SK-N-SH (cell line): ENCODE results near the gene MGAM2. TPM values are rescaled to one million over a fixed set of nuclear protein-coding genes. Genes with fewer than 3 reads are reported as not detected.

Experiments used
- CTCF ChIA-PET: fragments of 300-600, 350-600 bp; formaldehyde crosslinking; extraction: SDS; loops from one replicate; lab custom pipeline; 2021; lab: Yijun Ruan, JAX
- POLR2A ChIA-PET: fragments of 350-600 bp; sonication (Branson Sonifier 250); formaldehyde crosslinking; extraction: SDS; loops from one replicate; lab custom pipeline; 2020; ENCODE audit warnings: antibody characterized with exemption, inconsistent platforms; lab: Yijun Ruan, JAX
- DNase-seq: peaks from one replicate; pipeline ENCODE4 v3.0.0; 2012
- H2AFZ ChIP-seq: fragments of 200-600 bp; sonication (generic); 2 replicates; pipeline ENCODE4 v1.8.1; 2016; ENCODE audit warnings: antibody characterized with exemption, mild to moderate bottlenecking, low read depth
- H3F3A ChIP-seq: fragments of 200-600 bp; sonication (generic); replicated peaks from 2 replicates; pipeline ENCODE3; 2016; ENCODE audit warnings: antibody characterized with exemption, mild to moderate bottlenecking; ENCODE audit not compliant: insufficient read depth
- H3K27ac ChIP-seq, 2 experiments: fragments of 200-500 bp in 1 of 2; fragments of 200-600 bp in 1 of 2; sonication (Bioruptor generic) in 1 of 2; sonication (generic), shearing (Covaris generic) in 1 of 2; 2 replicates each; pipeline versions ENCODE4 v1.5.1 to v1.6.1; 2014 to 2016; ENCODE audit warnings: low read depth in 2 of 2, inconsistent platforms in 1 of 2, low read length in 1 of 2, mild to moderate bottlenecking in 1 of 2, mixed read lengths in 1 of 2
- H3K27me3 ChIP-seq: fragments of 200-600 bp; sonication (generic), shearing (Covaris generic); 2 replicates; pipeline ENCODE4 v1.6.1; 2016; ENCODE audit warnings: mixed run types; ENCODE audit not compliant: insufficient read depth
- H3K36me3 ChIP-seq, 2 experiments: fragments of 200-500 bp in 1 of 2; fragments of 200-600 bp in 1 of 2; sonication (Bioruptor generic) in 1 of 2; sonication (generic) in 1 of 2; replicated peaks in 1 of 2; 2 replicates each; pipeline versions ENCODE3 to v1.5.1; 2014 to 2016; ENCODE audit warnings: low read length in 1 of 2, mild to moderate bottlenecking in 1 of 2; ENCODE audit not compliant: insufficient read depth in 2 of 2, control insufficient read depth in 1 of 2
- H3K4me1 ChIP-seq, 2 experiments: fragments of 200-500 bp in 1 of 2; fragments of 200-600 bp in 1 of 2; sonication (Bioruptor generic) in 1 of 2; sonication (generic), shearing (Covaris generic) in 1 of 2; 2 replicates each; pipeline versions ENCODE4 v1.5.1 to v1.6.1; 2014 to 2016; ENCODE audit warnings: low read depth in 1 of 2, low read length in 1 of 2, mixed run types in 1 of 2; ENCODE audit not compliant: insufficient read depth in 2 of 2, control insufficient read depth in 1 of 2
- H3K4me2 ChIP-seq: fragments of 200-600 bp; sonication (generic), shearing (Covaris generic); 2 replicates; pipeline ENCODE4 v1.6.1; 2017; ENCODE audit warnings: mixed run types
- H3K4me3 ChIP-seq, 2 experiments: fragments of 200-500 bp in 1 of 2; fragments of 200-600 bp in 1 of 2; sonication (Bioruptor generic) in 1 of 2; sonication (generic), shearing (Covaris generic) in 1 of 2; 2 replicates each; pipeline versions ENCODE4 v1.5.1 to v1.8.1; 2014 to 2016; ENCODE audit warnings: low read depth in 2 of 2, inconsistent platforms in 1 of 2, low read length in 1 of 2, mild to moderate bottlenecking in 1 of 2, mixed read lengths in 1 of 2, moderate library complexity in 1 of 2
- H3K79me2 ChIP-seq: fragments of 200-600 bp; sonication (generic); 2 replicates; pipeline ENCODE4 v1.8.1; 2017; ENCODE audit warnings: mild to moderate bottlenecking; ENCODE audit not compliant: insufficient read depth
- H3K9ac ChIP-seq: fragments of 200-600 bp; sonication (generic); 2 replicates; pipeline ENCODE4 v1.6.1; 2017; ENCODE audit warnings: mixed run types
- H3K9me2 ChIP-seq: fragments of 200-600 bp; sonication (generic); 2 replicates; pipeline ENCODE4 v1.6.1; 2017; ENCODE audit warnings: mixed run types
- H3K9me3 ChIP-seq: fragments of 200-600 bp; sonication (generic); 2 replicates; pipeline ENCODE4 v1.6.1; 2017; ENCODE audit warnings: mixed run types, mild to moderate bottlenecking, moderate library complexity
- H4K20me1 ChIP-seq: fragments of 200-600 bp; sonication (generic); 2 replicates; pipeline ENCODE4 v1.6.1; 2017; ENCODE audit warnings: mild to moderate bottlenecking, mixed run types; ENCODE audit not compliant: insufficient read depth
- CHD2 ChIP-seq: fragments of 150-350 bp; IDR thresholded peaks from 2 replicates; pipeline ENCODE4 v1.6.1; 2018; ENCODE audit warnings: low read length; ENCODE audit not compliant: partially characterized antibody
- EP300 ChIP-seq, 2 experiments: IDR thresholded peaks; 2 replicates each; pipeline versions ENCODE4 v1.4.0 to v1.6.1; 2012; ENCODE audit warnings: borderline replicate concordance in 1 of 2, low read depth in 1 of 2, low read length in 1 of 2
- GABPA ChIP-seq: IDR thresholded peaks from 2 replicates; pipeline ENCODE4 v1.4.0; 2012; ENCODE audit warnings: low read depth, mild to moderate bottlenecking
- GATA2 ChIP-seq: sonication (generic); formaldehyde crosslinking; IDR thresholded peaks from 2 replicates; pipeline ENCODE4 v1.5.0; 2020; ENCODE audit warnings: mild to moderate bottlenecking, missing genetic modification reagents
- JUND ChIP-seq: IDR thresholded peaks from 2 replicates; pipeline ENCODE4 v1.4.0; 2012
- MXI1 ChIP-seq: IDR thresholded peaks from 2 replicates; pipeline ENCODE4 v1.6.1; 2012; ENCODE audit warnings: mild to moderate bottlenecking, low read depth, low read length, improper control_type of control experiment
- RCOR1 ChIP-seq: fragments of 150-350 bp; IDR thresholded peaks from 2 replicates; pipeline ENCODE4 v1.6.1; 2017; ENCODE audit warnings: antibody characterized with exemption, low read length
- REST ChIP-seq: IDR thresholded peaks from 2 replicates; pipeline ENCODE4 v1.6.1; 2012; ENCODE audit warnings: mild to moderate bottlenecking, low read depth, low read length, moderate library complexity
- RXRA ChIP-seq: IDR thresholded peaks from 2 replicates; pipeline ENCODE4 v1.4.0; 2012; ENCODE audit warnings: low read depth, mild to moderate bottlenecking, borderline replicate concordance
- SMC3 ChIP-seq: IDR thresholded peaks from 2 replicates; pipeline ENCODE4 v1.6.1; 2012; ENCODE audit warnings: low read depth, low read length, improper control_type of control experiment
- TAF1 ChIP-seq: IDR thresholded peaks from 2 replicates; pipeline ENCODE4 v1.6.1; 2012; ENCODE audit warnings: low read depth, mild to moderate bottlenecking, low read length, moderate library complexity, borderline replicate concordance
- TEAD4 ChIP-seq: IDR thresholded peaks from 2 replicates; pipeline ENCODE4 v1.4.0; 2012; ENCODE audit warnings: mild to moderate bottlenecking, borderline replicate concordance; ENCODE audit not compliant: insufficient read depth
- ZBTB33 ChIP-seq: IDR thresholded peaks from 2 replicates; pipeline ENCODE4 v1.4.0; 2012; ENCODE audit warnings: low read depth, borderline replicate concordance
- WGBS: methylation state at CpG from one replicate; pipeline ENCODE4 v1.1.6; 2017; ENCODE audit warnings: low lambda C conversion rate; 5-methylcytosine and 5-hydroxymethylcytosine counted together
- polyA plus RNA-seq, 3 experiments: library from polyadenylated mRNA; depleted of rRNA; stranded (reverse); fragments of >200 nt; gene quantifications; 2 replicates each; pipeline ENCODE4 v1.2.3, GENCODE V29; 2012

MGAM2 gene
- 0.02 TPM in 1 of 2 replicates, not detected in the other for polyA plus RNA-seq (2012; rRNA removed)
- polyA plus RNA-seq (2012; cell fraction: cytosol; rRNA removed) = under 0.01 and 0.03 TPM in 2 replicates
- polyA plus RNA-seq (2012; cell fraction: nucleus; rRNA removed) = 0.04 TPM in 1 of 2 replicates, not detected in the other

DNA sequence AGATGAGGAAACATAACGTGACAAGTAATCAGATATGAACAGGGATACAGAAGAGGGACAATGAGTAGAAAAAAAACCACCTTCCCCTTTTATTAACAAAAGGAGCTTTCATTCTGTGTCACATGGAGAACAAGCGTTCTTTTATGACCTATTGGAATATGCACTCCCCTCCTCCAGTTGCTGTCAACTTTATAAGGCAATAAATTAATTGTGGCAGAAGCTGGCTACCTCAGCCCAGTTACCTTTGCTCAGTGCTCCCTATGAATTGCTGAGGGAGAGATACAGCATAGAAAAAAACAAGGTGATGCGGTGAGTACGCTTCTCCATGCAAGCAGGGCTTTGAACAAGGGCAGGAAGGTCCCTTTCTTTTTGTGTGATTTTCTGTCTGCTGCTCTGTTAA lies at the start of gene MGAM2:
Gene MGAM2, plus strand, starts transcription at position 220 of the 400 bp plus-strand sequence. CDS start 5,156 bp downstream, outside the sequence.
- no peaks in the 10 kb centered on the region for H4K20me1 ChIP-seq
- no peaks in the 10 kb centered on the region for H3K79me2 ChIP-seq
- H3K4me1 ChIP-seq = no peaks in the 10 kb centered on the region
- H2AFZ ChIP-seq = no peak within 1 kb of the TSS
- H3K4me3 ChIP-seq = no peak within 1 kb of the TSS
- H3K9me2 ChIP-seq = no peaks in the 10 kb centered on the region
- H3F3A ChIP-seq = no peaks in the 10 kb centered on the region
- CTCF ChIA-PET = interaction anchor here (0.7 to 1.6 kb wide), 2 partner anchors 135 to 136 kb away, joined by 3 read pairs; no protein-coding TSS in a partner anchor
- no peaks in the 10 kb centered on the region for H3K36me3 ChIP-seq
- H3K4me2 ChIP-seq = no peak within 1 kb of the TSS
- H3K27ac ChIP-seq = no peak within 1 kb of the TSS
- no peaks in the 10 kb centered on the region for H3K9me3 ChIP-seq
- POLR2A ChIA-PET = no interaction called here
- peaks cover 22% of the 10 kb centered on the region; the same call in 1 of the 2 replicates for H3K27me3 ChIP-seq
- TF ChIP-seq ZBTB33 = no peak
- no peak for TF ChIP-seq SMC3
- TF ChIP-seq TEAD4 = no peak
- TF ChIP-seq TAF1 = no peak
- TF ChIP-seq MXI1 = no peak
- no peak for TF ChIP-seq RCOR1
- no peak for TF ChIP-seq CHD2
- TF ChIP-seq GATA2 = no peak
- no peak for DNase-seq
- H3K9ac ChIP-seq = no peak within 1 kb of the TSS
- 13% methylated on average over 4 of the region's 4 CpGs for WGBS

- Histone ChIP-seq H3K4me3 (no peak overlapping the region), H4K20me1 (no peaks in the 10 kb centered on the region), H3F3A (peaks cover 8% of the 10 kb centered on the region), H3K27me3 (no peaks in the 10 kb centered on the region; the same call in 1 of the 2 replicates), H3K36me3 (no peaks in the 10 kb centered on the region), H3K4me1 (no peaks in the 10 kb centered on the region), H3K9ac (no peak overlapping the region), H3K79me2 (no peaks in the 10 kb centered on the region), H3K4me2 (no peak overlapping the region), H3K9me2 (no peaks in the 10 kb centered on the region), H2AFZ (no peak overlapping the region), H3K9me3 (no peaks in the 10 kb centered on the region), H3K27ac (no peak overlapping the region)
- TF ChIP-seq JUND (no peak), GABPA (no peak), CHD2 (no peak), RCOR1 (no peak), REST (no peak), GATA2 (no peak), EP300 (IDR thresholded peaks at IDR 0.05; ENCODE audit: borderline replicate concordance in 1 of 2, low read depth in 1 of 2, low read length in 1 of 2) (no peak), RXRA (no peak), TAF1 (no peak)
- WGBS = 7% methylated on average over 12 of the region's 12 CpGs
- no peak for DNase-seq
- ChIA-PET CTCF (interaction anchor here (1.5 kb wide), 1 partner anchor 88 kb away, joined by 3 read pairs; no protein-coding TSS in a partner anchor), POLR2A (no interaction called here)
Observed at GRCh38 chr7:142063551-142064442, 47.7 kb upstream of the MGAM2 start.
